GM12878 (cell line): ENCODE results near the gene USP34.

ENCODE experiments used
- CHD4 ChIP-seq: fragments of 200-600 bp; sonication (generic); IDR thresholded peaks from 2 replicates; pipeline ENCODE4 v1.6.1; 2016; ENCODE audit warnings: mild to moderate bottlenecking
- NR2F1 ChIP-seq: fragments of 450-650 bp; conservative IDR thresholded peaks from 2 replicates; pipeline ENCODE4 v1.6.1; 2017; ENCODE audit warnings: mild to moderate bottlenecking
- POLR2A ChIP-seq: IDR thresholded peaks from 2 replicates; pipeline ENCODE4 v1.6.1; 2011; ENCODE audit warnings: low read depth, mild to moderate bottlenecking, low read length

DNA sequence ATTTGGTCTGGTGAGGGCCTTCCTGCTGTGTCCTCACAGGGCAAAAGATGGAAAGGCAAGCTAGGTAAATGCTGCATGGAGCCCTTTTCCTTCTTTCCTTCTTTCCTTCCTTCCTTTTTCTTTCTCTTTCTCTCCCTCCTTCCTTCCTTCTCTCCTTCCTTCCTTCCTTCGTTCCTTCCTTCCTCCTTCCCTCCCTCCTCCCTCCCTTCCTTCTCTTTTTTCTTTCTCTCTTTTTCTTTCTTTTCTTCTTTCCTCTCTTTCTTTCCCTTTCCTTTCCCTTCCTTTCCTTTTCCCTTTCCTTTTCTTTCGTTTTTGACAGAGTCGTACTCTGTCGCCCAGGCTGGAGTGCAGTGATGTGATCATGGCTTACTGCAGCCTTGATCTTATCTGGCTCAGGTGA, 332.0 kb downstream of the USP34 start:
- TF ChIP-seq CHD4 = no peak
- no peak for TF ChIP-seq NR2F1
- no peak for TF ChIP-seq POLR2A
